ENCODE data around the gene KCNMA1.
"Not testable (repeated sequence)": the region's sequence is repeated elsewhere in the genome, so short reads cannot be mapped to it uniquely, and the experiment has no call there.

Gene KCNMA1

DNA sequence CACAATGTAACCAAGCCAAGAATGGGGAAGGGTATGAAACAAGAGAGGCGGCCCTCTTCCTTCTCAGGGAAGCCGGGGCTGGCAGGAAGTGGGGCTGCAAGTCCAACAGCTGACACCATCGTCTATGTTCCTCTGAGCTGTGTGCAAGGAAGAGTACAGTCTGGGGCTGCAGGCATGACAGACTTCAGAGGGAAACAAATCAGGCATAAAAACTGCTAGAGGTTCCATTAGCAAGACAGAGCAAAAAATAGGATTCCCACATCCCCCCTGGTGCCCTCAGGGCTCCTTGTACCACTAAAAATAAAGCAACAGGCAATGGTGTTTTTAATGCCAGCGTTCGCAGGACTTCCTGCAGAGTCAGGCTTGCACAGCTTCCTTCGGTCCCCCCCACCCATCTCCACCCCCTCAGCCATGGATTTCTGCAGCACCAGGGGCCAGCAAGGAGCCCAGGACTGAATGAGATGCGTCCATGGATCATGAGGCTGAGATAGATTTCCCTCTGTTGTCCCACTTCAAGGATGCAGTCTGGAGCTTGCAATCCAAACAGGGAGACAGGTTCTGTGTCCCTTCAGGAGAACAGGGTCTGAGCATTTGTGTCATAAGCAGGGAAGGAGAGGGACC is 34.6 kb downstream of the KCNMA1 start:
- no peak for DNase-seq

GRCh38 chr10:77602231-77602912 is 35.2 kb downstream of the KCNMA1 start:
- no peak for DNase-seq

- no peak for DNase-seq
These were observed 36.1 kb downstream of the KCNMA1 start for GRCh38 chr10:77601488-77601887.

- DNase-seq = no peak
These were observed 37.0 kb downstream of the KCNMA1 start for GRCh38 chr10:77600640-77601039.

GRCh38 chr10:77599651-77600050 is 38.0 kb downstream of the KCNMA1 start:
- DNase-seq = no peak

DNA sequence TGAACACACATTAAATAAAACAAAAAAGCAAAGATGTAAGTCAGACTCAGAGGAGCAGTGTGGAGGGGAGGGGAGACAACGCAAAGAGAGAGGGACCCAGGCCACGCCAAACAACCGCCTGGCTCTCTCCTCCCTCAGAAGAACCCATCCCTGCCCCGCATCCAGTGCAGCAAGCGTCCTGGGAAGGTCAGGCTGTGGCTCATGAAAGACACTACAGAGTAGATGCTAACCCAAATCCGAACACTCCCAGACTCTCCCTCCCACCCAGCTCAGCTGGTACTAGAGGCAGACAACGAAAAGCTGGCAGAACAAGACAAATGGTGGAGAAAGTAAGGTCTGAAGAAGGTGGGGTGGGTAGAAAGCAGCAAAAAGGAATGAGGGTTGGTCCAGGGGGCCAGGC is 39.0 kb downstream of the KCNMA1 start:
- DNase-seq = no peak

DNA sequence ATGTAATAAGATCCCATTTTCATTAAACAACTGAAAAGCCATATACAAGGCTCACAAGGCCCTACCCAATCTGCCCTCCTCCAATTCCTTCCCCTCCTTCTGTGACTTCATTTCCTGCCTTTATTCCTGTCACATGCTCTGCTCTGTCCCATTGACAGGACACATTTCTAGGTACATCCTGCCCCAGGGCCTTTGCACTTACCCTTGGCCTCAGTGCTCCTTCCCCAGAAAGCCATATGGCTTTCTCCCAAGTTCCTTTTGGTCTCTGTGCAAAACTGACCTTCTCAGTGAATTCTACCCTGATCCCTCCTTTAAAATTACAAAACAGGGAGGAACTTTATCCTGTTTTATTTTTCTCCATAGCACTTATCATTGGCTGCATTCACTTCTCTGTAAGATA is 40.0 kb downstream of the KCNMA1 start:
- no peak for DNase-seq

- DNase-seq = no peak
These were observed 43.2 kb downstream of the KCNMA1 start for GRCh38 chr10:77594471-77594783.

- no peak for DNase-seq
These were observed 43.7 kb downstream of the KCNMA1 start for GRCh38 chr10:77593771-77594470.

GRCh38 chr10:77592946-77593636 is 44.5 kb downstream of the KCNMA1 start:
- no peak for DNase-seq

DNA sequence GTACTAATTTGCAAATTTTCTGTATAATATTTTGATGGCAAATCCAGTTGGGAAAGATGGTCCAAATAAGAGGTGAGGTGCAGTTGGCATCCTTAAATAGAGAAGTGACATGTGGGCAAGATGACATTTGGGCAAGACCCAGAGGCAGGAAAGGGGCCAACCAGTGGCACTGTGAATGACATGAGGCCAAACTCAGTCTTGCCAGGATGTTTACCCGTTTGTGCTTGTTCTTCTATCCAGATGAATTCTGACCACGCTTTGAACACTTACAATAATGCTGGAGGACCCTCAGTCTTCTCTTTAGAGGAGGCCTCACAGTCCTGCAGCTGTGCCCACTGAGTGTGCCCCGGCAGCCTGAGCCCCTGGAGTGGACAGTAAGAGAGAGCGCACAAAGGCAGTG is 45.1 kb downstream of the KCNMA1 start:
- no peak for DNase-seq

GRCh38 chr10:77591238-77591880 is 46.2 kb downstream of the KCNMA1 start:
- DNase-seq = no peak

DNA sequence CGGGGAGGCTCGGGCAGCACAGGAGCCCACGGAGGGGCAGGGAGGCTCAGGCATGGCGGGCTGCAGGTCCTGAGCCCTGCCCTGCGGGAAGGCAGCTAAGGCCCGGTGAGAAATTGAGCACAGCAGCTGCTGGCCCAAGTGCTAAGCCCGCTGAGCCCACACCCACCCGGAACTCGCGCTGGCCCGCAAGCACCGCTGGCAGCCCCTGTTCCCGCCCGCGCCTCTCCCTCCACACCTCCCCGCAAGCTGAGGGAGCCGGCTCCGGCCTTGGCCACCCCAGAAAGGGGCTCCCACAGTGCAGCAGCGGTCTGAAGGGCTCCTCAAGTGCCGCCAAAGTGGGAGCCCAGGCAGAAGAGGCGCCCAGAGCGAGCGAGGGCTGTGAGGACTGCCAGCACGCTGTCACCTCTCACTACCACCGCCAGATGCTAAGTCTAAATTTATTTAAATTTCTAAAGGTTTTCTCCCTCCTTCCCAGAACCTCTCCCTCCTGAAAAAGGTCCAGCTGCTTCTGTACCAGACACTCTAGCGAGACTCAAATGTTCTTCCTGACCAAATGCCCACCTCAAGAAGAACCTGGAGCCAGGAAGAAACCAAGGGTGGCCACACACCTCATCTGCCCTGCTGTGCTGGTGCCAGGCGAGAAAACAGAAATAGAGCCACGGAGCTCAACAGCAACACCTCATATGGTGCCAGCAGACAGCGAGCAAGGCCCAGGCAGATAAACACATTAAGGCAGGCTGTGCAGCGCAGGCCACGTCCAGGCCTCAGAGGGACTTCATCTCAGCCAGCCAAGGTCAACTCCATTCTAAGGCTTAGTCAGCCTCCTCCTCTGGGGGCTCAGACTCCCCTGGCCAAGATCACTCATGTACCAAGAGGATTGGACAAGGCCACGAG is 47.0 kb downstream of the KCNMA1 start:
- no peak for DNase-seq

DNA sequence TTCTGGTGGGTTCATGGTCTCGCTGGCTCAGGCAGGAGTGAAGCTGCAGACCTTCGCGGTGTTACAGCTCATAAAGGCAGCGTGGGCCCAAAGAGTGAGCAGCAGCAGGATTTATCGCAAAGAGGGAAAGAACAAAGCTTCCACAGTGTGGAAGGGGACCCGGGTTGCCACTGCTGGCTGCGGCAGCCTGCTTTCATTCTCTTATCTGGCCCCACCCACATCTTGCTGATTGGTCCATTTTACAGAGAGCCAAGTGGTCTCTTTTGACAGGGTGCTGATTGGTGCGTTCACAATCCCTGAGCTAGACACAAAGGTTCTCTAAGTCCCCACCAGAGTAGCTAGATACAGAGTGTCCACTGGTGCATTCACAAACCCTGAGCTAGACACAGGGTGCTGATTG is 47.9 kb downstream of the KCNMA1 start:
- DNase-seq = not testable (repeated sequence)

DNA sequence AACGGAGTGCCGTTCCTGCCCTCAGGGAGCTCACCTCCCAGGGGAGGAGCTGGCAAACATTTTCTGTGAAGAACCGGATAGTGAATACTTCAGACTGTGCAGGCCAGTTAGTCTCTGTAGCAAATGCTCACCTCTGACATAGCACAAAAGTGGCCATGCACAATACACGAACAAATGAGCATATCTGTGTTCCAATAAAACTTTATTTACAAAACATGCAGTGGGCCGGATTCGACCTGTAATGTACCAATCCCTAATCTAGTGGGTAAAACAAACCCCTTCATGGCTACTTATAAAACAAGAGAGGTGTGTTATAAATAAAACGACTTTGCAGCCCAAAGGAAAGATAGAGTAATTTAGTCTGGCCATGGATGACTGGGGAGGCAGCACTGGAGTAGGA is 48.7 kb downstream of the KCNMA1 start:
- DNase-seq = no peak

DNA sequence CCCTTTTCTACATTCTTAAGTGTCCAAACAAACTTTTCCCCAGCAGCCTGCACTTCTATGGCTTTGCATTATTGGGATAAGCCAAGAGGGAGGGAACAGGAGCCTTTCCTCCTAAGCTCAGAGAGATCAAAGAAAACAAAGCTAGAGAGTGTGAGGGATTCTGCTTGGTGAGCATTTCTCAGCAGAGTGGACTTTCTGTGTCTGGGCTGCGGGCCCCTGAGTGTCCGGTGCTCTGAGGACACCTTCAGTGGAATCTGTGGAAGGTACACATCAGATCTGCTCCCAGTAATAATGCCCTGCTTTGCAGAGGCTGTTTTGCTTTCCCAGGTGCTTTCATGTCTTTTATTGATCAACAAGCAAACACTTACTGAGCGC is 50.2 kb downstream of the KCNMA1 start:
- no peak for DNase-seq

DNA sequence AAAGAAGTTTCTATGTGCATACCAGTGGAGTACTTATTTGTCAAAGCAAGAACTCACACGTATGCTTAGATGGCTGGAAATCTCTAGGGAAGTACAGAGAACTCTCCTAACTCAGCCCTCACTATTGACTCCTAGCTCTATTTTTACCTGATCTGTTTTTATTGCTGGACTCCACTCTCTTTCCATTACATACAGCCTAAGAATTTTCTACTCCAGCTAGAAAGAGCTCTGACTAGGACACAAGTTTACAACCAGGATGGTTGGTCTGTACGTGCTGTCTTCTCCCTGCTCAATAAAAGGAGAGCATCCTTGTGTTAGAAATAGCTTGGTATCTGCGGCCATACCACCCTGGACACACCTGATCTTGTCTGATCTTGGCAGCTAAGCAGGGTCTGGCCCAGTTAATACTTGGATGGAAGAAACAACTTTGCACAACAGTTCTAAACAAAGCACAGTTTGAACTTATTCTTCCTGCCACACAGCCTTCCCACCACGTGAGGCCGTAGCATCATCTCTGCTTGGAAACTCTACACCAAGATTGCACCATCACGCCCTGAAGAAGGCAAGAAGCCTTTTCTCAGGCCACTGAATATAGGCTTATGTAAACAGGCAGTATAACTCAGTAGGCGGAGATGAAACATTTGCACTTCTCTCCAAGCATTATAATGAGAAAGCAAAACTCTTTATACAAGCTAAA is 50.7 kb downstream of the KCNMA1 start:
- DNase-seq = no peak

- no peak for DNase-seq
These were observed 52.7 kb downstream of the KCNMA1 start for GRCh38 chr10:77584938-77585337.

DNA sequence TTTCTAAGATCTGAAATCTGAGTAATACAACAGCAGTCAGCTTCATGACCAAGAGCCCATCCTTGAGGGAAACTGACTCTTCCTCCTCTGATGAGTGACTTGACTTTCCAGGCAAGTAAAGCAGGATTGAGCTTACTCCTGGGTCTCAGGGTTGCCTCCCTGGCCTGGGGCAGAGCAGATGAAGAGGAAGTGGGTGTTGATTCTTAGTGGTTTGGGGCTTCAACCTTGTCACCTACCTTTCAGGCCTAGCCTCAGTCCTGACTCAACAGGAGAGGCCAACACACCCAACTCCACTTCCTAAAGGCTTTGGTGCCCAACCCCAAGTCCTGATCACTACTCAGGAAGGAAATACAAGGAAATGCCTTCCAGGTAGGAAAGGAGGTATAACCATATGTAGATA is 54.1 kb downstream of the KCNMA1 start:
- DNase-seq = no peak

- no peak for DNase-seq
These were observed 54.9 kb downstream of the KCNMA1 start for GRCh38 chr10:77582710-77583115.

- DNase-seq = no peak
These were observed 55.9 kb downstream of the KCNMA1 start for GRCh38 chr10:77581738-77582137.

- DNase-seq = no peak
These were observed 57.1 kb downstream of the KCNMA1 start for GRCh38 chr10:77580482-77580881.
